Forelimb muscle (tissue), 1 donor: Measurements from ENCODE around the gene MTERF4. TPM values are rescaled to one million over a fixed set of nuclear protein-coding genes. Genes with fewer than 3 reads are reported as not detected.

Experiments used
- DNase-seq: peaks from one replicate; pipeline ENCODE4 v3.0.0-alpha.2; 2013; ENCODE audit warnings: low read depth
- polyA plus RNA-seq: library from polyadenylated mRNA; unstranded; fragments of 120-200 nt; gene quantifications from one replicate; pipeline ENCODE4 v1.2.1, GENCODE V29; 2013; ENCODE audit not compliant: insufficient read length

The MTERF4 gene
- polyA plus RNA-seq, 1 donor: 38.3 TPM

GRCh38 chr2:241134711-241135110 lies 32.6 kb upstream of the MTERF4 start:
- DNase-seq: no peak

DNA sequence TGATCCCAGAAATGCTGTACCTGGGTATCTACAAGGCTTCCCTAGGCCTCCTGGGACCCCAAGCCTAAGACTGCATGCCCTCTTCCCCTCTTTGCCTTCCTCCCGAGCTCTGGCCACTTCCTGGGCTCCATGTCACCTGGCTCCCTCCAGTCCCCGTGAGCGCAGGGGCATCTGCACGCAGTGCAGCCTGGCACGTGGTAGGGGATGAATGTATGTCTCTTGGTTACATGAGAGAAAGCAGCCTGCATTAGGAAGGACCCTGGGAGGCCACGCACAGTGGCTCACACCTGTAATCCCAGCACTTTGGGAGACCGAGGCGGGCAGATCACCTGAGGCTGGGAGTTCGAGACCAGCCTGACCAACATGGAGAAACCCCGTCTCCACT lies 31.3 kb upstream of the MTERF4 start:
- DNase-seq: no peak

- DNase-seq: no peak
These were observed 30.7 kb upstream of the MTERF4 start for GRCh38 chr2:241132538-241133435.

DNA sequence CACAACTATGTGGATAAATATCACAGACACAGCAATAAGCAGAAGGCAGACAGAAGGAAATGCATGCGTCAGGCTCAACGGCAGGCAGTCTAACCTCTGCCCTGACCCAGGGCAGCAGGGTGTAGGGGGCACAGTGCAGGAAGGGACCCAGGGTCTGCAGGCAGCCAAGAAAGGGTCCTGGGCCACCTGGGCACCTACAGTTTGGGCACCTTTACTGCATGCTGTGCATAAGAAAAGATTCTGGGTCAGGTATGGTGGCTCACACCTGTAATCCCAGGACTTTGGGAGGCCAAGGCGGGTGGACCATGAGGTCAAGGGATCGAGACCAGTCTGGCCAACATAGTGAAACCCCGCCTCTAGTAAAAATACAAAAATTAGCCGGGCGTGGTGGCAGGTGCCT lies 29.4 kb upstream of the MTERF4 start:
- DNase-seq: no peak

- DNase-seq: no peak
These were observed 28.2 kb upstream of the MTERF4 start for GRCh38 chr2:241130316-241130715.

DNA sequence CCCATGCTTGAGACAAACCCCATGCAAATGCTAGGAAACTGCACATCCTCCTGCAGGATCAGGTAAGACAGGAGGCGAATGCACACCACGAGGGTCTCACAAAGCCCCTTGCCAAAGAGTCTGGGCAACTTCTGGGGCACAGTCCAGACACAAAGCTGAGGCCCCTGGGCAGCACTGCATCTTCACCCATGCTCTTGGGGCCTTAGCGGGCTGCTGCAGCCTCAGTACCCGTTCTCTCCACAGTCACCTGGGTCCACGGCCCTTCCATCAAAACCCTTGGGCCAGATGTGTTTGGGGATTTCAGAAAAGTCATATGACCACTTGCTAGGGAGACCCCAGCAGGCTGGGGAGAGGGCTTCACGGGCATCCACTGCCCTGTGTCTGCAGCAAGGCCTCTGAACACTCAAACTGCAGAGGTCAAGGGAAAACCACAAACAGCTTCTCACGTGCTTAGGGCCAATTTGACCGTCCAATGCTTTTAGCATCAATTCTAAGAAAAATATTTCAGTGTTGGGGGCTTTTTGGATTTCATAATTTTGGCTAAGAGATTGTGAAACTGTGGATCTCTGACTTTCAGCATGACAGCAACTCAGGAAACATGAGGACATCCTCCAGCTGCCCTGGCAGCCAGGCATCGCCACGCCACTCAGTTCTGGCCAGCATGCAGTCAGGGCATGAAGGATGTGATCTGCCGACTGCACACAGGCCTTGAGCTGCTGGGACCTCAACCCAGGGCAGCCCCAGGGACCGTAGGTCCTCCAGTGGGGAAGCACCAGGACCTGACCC lies 27.2 kb upstream of the MTERF4 start:
- no peak for DNase-seq

DNA sequence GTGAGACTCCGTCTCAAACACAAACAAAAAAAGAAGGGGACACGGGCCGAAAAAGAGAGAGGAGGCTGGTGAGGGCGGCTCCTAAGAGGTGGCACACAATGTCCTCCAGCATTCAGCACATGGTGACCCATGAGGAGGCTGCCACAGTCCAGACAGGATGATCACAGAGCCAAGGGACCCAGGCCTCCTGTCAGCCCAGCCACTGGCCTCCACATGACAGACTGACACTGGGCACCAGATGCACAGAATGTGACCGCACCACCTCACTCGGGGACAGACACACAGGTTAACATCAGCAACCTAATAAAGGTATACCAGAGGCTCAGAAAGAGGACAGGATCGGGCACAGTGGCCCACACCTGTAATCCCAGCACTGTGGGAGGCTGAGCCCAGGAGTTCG lies 26.2 kb upstream of the MTERF4 start:
- DNase-seq: no peak

GRCh38 chr2:241126771-241127202 lies 24.7 kb upstream of the MTERF4 start:
- DNase-seq: no peak

DNA sequence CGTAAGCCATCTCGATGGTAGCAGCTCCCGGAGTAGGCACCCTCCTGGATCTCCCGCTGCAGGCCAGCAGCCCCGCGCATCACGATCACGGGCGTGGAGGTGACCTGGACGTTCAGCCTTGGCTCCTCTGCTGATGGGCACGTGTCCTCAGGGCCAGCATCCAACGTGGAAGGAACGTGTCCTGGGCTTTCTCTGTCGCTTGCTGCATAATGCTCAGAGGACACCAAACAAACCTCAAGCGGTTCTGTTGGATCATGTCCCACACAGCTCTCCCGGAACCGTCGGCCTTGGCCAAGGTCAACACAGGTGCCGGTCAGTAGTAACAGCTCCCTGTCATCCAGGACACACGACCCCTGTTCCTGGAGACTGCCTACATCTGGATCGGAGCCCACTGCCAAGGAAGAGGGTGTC lies 24.1 kb upstream of the MTERF4 start:
- no peak for DNase-seq

DNA sequence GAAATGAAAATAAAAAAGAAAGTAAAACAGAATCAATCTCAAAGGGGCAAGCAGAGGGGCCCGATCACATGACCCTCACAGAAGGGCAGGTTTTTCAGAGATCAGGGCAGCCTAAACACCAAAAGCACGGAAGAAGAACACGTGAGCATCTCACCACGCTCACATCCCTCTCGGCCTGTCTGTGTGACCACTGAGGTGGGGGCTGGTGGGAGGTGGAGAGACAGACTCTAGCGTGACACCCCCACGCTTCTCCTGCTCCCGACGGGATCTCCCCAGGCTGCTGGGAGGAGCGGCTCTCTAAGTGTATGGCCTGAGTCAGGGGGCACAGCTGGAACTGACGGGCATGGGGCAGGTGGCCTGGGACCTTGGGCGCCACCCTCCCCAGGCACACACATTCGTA lies 23.5 kb upstream of the MTERF4 start:
- no peak for DNase-seq

DNA sequence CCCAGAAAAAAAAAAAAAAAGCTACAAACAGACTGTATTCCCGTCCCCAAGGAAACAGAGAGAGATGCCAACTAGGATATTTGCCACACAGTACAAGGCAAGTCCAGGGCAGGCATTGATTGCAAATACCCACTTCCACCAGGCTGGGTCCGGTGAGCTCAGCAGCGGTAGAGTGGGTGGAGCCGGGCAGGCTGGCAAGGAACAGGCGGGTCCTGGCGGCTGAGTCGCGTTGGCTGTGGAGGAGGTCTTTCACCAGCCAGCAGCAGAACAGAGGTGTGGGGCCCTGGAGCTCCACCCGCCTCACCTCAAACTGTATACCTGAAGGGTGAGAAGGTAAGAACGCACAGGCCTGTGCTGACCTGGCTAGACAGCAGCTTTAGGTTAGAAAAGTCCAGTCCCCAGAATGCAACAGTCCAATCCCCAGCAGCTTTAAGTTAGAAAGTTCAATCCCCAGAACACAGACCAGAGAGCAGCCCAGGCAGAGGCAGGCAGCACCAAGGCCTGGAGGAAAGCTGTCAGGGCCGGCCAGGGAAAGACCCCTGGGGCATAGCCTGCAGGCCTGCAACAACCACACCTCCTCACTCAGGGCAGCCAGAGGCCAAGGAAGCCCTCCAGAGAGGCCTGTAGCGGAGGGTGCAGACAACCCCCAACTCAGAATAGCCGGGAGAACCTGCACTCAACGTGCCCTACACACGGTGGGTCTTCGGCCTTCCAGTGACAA lies 21.9 kb upstream of the MTERF4 start:
- no peak for DNase-seq

DNA sequence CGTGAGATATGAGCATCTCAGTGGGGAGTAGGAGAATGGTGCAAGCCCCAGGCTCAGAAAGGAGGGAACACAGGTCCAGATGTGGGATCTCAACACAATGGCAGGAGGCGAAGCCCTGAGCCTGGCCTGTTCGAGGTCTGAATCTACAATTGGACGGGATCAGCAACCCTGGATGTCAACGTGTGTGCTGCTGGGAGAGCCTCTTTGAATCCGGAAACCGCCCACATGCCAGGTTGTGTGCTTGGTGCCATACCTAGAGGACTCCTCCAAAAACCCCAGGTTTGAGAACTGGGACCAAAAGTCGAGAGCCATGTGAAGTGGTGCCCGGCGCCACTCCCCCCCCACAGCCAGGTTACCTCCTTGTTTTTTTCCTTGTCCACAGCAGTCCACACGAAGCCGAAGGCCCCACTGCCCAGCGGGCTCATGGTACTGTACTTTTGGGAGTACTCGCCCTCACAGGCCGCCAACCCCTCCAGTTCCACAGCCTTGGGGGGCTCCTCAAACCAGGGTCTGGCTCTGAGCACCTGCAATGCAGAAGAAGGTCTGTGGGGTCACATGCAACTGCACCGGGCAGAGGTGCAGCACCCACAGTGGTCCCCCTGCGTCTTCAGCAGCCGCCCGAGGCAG lies 20.4 kb upstream of the MTERF4 start:
- no peak for DNase-seq

GRCh38 chr2:241121008-241121407 lies 18.9 kb upstream of the MTERF4 start:
- no peak for DNase-seq

GRCh38 chr2:241120440-241120839 lies 18.4 kb upstream of the MTERF4 start:
- no peak for DNase-seq

GRCh38 chr2:241118737-241119505 lies 16.8 kb upstream of the MTERF4 start:
- no peak for DNase-seq

DNA sequence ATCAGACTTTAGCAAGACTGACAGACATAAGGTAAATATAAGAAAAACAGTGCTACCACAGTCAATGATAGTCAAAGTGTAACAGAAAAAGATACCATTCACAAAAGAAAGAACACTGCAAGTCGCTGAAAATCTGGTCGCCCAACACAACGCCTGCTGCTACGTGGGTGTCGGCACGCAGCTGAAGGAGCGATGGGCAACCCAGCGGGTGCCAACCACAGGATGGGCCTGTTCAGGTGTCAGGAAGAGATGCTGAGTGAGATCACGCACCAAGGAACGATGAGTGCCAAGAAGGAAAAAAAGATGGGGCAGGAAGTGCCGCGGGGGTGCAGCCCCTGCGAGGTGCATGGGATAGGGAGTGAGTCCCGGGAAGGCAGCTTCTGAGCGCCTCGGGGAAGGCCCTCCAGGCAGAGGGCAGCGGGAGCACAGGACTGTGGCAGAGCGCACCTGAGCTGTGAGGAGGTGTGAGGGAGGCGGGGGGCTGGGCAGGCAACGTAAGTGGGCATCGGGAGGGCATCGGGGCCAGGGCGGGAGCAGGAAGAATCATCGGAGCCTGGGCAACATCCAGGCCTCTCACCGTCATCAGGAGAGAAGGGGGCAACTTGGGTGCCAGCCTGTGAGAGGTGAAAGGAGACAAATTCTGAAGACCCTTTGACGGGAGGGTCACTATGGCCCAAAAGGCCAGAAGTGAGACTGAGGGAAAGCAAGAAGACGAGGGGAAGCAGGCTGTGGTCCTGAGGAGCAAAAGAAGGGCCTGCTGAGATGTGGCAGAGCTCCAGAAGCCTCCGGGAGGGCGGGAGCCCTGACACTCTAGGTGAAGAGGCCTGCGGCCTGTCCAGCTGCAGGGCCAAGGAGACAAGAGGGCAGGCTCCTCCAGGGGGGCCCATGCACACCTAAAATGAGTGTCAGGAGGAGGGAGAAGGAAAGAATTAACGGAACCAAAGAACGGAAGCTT lies 14.8 kb upstream of the MTERF4 start:
- DNase-seq: no peak

- DNase-seq: no peak
These were observed 13.3 kb upstream of the MTERF4 start for GRCh38 chr2:241115361-241115760.

DNA sequence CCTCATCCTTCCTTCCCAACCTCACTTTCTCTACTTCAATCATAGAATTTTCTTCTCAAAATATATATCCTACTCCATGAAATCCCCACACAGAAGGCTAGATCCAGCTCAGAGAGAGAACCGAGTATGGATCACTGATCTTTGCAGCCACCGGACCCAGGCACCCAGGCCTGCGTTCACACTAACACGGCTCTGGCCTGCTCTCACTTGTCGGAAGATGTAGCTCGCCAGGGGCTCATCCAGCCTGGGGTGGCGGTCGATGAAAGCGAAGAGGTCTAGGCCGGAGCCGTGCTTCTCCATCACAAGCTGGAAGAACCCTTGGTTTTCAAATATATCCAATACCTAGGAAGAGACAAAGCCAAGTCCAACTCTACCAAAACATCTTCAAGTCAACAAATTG lies 12.7 kb upstream of the MTERF4 start:
- no peak for DNase-seq

GRCh38 chr2:241112592-241112991 lies 10.5 kb upstream of the MTERF4 start:
- DNase-seq: no peak

GRCh38 chr2:241112046-241112445 lies 10.0 kb upstream of the MTERF4 start:
- no peak for DNase-seq
